Liver (tissue), 9 donors: Measurements from ENCODE around the gene SLC13A2. TPM values are rescaled to one million over a fixed set of nuclear protein-coding genes. Genes with fewer than 3 reads are reported as not detected.

Source experiments
- DNase-seq: peaks from one replicate; pipeline ENCODE4 v3.0.0-alpha.2; 2017; ENCODE audit warnings: low spot score
- H3K27ac ChIP-seq, 2 donors: one replicate each; pipeline ENCODE4 v1.7.0; 2013; ENCODE audit warnings: inconsistent platforms in 2 of 2, low read length in 2 of 2, control low read depth in 1 of 2, low read depth in 1 of 2, mild to moderate bottlenecking in 1 of 2
- H3K27me3 ChIP-seq, 4 donors: one replicate each; pipeline versions ENCODE4 v1.6.1 to v1.7.0; 2013; ENCODE audit warnings: low read length in 3 of 4, inconsistent platforms in 1 of 4, mild to moderate bottlenecking in 1 of 4, moderate library complexity in 1 of 4; ENCODE audit not compliant: control insufficient read depth in 4 of 4, insufficient read depth in 4 of 4
- H3K36me3 ChIP-seq, 4 donors: one replicate each; pipeline versions ENCODE4 v1.6.1 to v1.7.0; 2013; ENCODE audit warnings: low read length in 3 of 4, mild to moderate bottlenecking in 3 of 4, low read depth in 1 of 4, moderate library complexity in 1 of 4; ENCODE audit not compliant: control insufficient read depth in 4 of 4, insufficient read depth in 3 of 4
- H3K4me1 ChIP-seq, 4 donors: one replicate each; pipeline versions ENCODE4 v1.6.1 to v1.7.0; 2013; ENCODE audit warnings: low read length in 3 of 4, mild to moderate bottlenecking in 3 of 4, moderate library complexity in 1 of 4; ENCODE audit not compliant: control insufficient read depth in 4 of 4, insufficient read depth in 4 of 4
- H3K4me3 ChIP-seq, 3 donors: one replicate each; pipeline versions ENCODE4 v1.6.1 to v1.7.0; 2013; ENCODE audit warnings: low read length in 3 of 3, control low read depth in 1 of 3, low read depth in 1 of 3, mild to moderate bottlenecking in 1 of 3
- H3K9ac ChIP-seq, 2 donors: one replicate each; pipeline ENCODE4 v1.7.0; 2013; ENCODE audit warnings: low read length in 2 of 2, mild to moderate bottlenecking in 2 of 2, moderate library complexity in 2 of 2, control low read depth in 1 of 2, low read depth in 1 of 2
- H3K9me3 ChIP-seq, 4 donors: one replicate each; pipeline versions ENCODE4 v1.6.1 to v1.7.0; 2013; ENCODE audit warnings: low read length in 3 of 4; ENCODE audit not compliant: control insufficient read depth in 4 of 4
- EGR1 ChIP-seq, 2 donors: IDR thresholded peaks; 2 replicates each; pipeline ENCODE4 v1.6.1; 2016 to 2018; ENCODE audit warnings: antibody characterized with exemption in 2 of 2, low read depth in 2 of 2
- FOXA2 ChIP-seq: IDR thresholded peaks from 2 replicates; pipeline ENCODE4 v1.6.1; 2016; ENCODE audit warnings: antibody characterized with exemption
- HNF4G ChIP-seq: IDR thresholded peaks from 2 replicates; pipeline ENCODE4 v1.6.1; 2016; ENCODE audit warnings: antibody characterized with exemption
- NR2F2 ChIP-seq: IDR thresholded peaks from 2 replicates; pipeline ENCODE4 v1.6.1; 2016; ENCODE audit warnings: antibody characterized with exemption
- RAD21 ChIP-seq, 2 donors: IDR thresholded peaks; 2 replicates each; pipeline ENCODE4 v1.6.1; 2016; ENCODE audit warnings: antibody characterized with exemption in 2 of 2, mild to moderate bottlenecking in 2 of 2
- RXRA ChIP-seq, 2 donors: IDR thresholded peaks; 2 replicates each; pipeline ENCODE4 v1.6.1; 2017 to 2018; ENCODE audit warnings: antibody characterized with exemption in 2 of 2, mild to moderate bottlenecking in 1 of 2
- WGBS: extraction: QIAGEN DNeasy Blood & Tissue Kit; methylation state at CpG from one replicate; pipeline ENCODE4 v1.1.7; 2013; 5-methylcytosine and 5-hydroxymethylcytosine counted together
- polyA plus RNA-seq, 2 donors: library from polyadenylated mRNA; stranded (reverse) in 1 of 2; unstranded in 1 of 2; fragments of 200-250 nt in 1 of 2; fragments of >200 nt in 1 of 2; fragmentation: Nextera tagmentation in 1 of 2; extraction: Ambion mirVana in 1 of 2; gene quantifications; one replicate each; pipeline versions ENCODE4 v1.2.1 to v1.2.3, GENCODE V29; 2013 to 2015
- total RNA-seq, 2 donors: library from RNA; depleted of rRNA; stranded (reverse); fragments of >200 nt; gene quantifications; one replicate each; pipeline ENCODE4 v1.2.3, GENCODE V29; 2014
- TF ChIP-seq, protein P1 (sequence below): IDR thresholded peaks from 2 replicates; pipeline ENCODE4 v1.6.1; 2016; ENCODE audit warnings: antibody characterized with exemption
- TF ChIP-seq, protein P2 (sequence below): IDR thresholded peaks from 2 replicates; pipeline ENCODE4 v1.6.1; 2016; ENCODE audit warnings: antibody characterized with exemption
- TF ChIP-seq, protein P3 (sequence below): IDR thresholded peaks from 2 replicates; pipeline ENCODE4 v1.6.1; 2016; ENCODE audit warnings: antibody characterized with exemption
- TF ChIP-seq, protein P4 (sequence below): IDR thresholded peaks from 2 replicates; pipeline ENCODE4 v1.6.1; 2016; ENCODE audit warnings: antibody characterized with exemption, mild to moderate bottlenecking
- donor health status: healthy.
- donor health status: healthy.
- donor health status: healthy.
- donor health status: healthy.
- donor health status: healthy.

Gene SLC13A2
- total and polyA plus RNA-seq, 4 donors: 0.10 to 0.52 (median 0.36) TPM

DNA sequence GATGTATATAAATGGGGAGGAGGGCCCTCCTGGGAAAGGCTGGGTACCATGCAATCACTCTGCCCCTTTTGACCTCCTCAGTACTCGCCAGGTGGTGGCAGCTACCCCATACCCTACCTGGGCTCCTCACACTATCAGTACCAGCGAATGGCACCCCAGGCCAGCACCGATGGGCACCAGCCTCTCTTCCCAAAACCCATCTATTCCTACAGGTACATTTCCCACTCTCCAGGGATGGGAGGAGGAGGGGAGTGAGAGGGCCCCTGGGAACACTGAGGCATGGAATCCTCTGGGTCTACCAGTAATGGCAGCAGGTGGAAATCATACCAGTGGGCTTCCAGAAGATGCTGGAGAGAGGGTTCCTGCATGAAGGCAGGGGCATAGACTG lies 55.6 kb downstream of the SLC13A2 start:
- Histone ChIP-seq H3K4me1 (no peaks in the 10 kb centered on the region), H3K36me3 (no peaks in the 10 kb centered on the region), H3K27ac (no peak overlapping the region), H3K9me3 (no peaks in the 10 kb centered on the region), H3K9ac (no peak overlapping the region), H3K27me3 (no peaks in the 10 kb centered on the region), H3K4me3 (no peak overlapping the region)
- TF ChIP-seq RAD21 (IDR thresholded peaks at IDR 0.05) (no peak), HNF4G (no peak)
- TF ChIP-seq, protein P1, sequence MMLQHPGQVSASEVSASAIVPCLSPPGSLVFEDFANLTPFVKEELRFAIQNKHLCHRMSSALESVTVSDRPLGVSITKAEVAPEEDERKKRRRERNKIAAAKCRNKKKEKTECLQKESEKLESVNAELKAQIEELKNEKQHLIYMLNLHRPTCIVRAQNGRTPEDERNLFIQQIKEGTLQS: no peak
- TF ChIP-seq, protein P2, sequence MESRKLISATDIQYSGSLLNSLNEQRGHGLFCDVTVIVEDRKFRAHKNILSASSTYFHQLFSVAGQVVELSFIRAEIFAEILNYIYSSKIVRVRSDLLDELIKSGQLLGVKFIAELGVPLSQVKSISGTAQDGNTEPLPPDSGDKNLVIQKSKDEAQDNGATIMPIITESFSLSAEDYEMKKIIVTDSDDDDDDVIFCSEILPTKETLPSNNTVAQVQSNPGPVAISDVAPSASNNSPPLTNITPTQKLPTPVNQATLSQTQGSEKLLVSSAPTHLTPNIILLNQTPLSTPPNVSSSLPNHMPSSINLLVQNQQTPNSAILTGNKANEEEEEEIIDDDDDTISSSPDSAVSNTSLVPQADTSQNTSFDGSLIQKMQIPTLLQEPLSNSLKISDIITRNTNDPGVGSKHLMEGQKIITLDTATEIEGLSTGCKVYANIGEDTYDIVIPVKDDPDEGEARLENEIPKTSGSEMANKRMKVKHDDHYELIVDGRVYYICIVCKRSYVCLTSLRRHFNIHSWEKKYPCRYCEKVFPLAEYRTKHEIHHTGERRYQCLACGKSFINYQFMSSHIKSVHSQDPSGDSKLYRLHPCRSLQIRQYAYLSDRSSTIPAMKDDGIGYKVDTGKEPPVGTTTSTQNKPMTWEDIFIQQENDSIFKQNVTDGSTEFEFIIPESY: no peak
- no peak for DNase-seq
- WGBS: 88% methylated on average over 3 of the region's 3 CpGs

DNA sequence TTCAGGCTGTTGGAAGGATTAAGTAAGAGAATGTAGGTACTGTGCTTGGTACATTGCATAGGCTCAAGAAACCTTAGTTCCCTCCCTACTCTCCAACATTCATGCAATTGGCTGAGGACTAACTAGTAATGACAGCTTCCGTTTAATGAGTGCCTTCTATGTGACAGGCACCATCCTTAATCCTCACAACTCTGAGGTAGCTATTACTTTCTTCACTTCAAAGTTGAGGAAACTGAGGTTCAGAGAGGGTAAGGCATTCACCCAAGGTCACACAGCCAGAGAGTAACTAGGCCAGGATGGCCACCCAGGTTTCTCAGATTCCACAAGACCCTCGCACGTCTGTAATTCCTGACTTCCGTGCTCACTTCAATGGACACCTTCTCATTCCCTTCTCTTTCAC lies 56.8 kb downstream of the SLC13A2 start:
- H3K36me3 ChIP-seq: no peaks in the 10 kb centered on the region
- no peaks in the 10 kb centered on the region for H3K27me3 ChIP-seq
- H3K4me1 ChIP-seq: no peaks in the 10 kb centered on the region
- 88% methylated on average over 4 of the region's 4 CpGs for WGBS
- DNase-seq: no peak
- H3K9ac ChIP-seq: no peak overlapping the region
- H3K27ac ChIP-seq: no peak overlapping the region
- H3K9me3 ChIP-seq: no peaks in the 10 kb centered on the region
- no peak for TF ChIP-seq NR2F2
- TF ChIP-seq, protein P3, sequence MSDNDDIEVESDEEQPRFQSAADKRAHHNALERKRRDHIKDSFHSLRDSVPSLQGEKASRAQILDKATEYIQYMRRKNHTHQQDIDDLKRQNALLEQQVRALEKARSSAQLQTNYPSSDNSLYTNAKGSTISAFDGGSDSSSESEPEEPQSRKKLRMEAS: no peak
- TF ChIP-seq RAD21 (IDR thresholded peaks at IDR 0.05): no peak
- TF ChIP-seq, protein P2: no peak
- TF ChIP-seq, protein P4, sequence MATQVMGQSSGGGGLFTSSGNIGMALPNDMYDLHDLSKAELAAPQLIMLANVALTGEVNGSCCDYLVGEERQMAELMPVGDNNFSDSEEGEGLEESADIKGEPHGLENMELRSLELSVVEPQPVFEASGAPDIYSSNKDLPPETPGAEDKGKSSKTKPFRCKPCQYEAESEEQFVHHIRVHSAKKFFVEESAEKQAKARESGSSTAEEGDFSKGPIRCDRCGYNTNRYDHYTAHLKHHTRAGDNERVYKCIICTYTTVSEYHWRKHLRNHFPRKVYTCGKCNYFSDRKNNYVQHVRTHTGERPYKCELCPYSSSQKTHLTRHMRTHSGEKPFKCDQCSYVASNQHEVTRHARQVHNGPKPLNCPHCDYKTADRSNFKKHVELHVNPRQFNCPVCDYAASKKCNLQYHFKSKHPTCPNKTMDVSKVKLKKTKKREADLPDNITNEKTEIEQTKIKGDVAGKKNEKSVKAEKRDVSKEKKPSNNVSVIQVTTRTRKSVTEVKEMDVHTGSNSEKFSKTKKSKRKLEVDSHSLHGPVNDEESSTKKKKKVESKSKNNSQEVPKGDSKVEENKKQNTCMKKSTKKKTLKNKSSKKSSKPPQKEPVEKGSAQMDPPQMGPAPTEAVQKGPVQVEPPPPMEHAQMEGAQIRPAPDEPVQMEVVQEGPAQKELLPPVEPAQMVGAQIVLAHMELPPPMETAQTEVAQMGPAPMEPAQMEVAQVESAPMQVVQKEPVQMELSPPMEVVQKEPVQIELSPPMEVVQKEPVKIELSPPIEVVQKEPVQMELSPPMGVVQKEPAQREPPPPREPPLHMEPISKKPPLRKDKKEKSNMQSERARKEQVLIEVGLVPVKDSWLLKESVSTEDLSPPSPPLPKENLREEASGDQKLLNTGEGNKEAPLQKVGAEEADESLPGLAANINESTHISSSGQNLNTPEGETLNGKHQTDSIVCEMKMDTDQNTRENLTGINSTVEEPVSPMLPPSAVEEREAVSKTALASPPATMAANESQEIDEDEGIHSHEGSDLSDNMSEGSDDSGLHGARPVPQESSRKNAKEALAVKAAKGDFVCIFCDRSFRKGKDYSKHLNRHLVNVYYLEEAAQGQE: no peak
- TF ChIP-seq FOXA2: no peak
- TF ChIP-seq EGR1 (IDR thresholded peaks at IDR 0.05; ENCODE audit: low read depth in 2 of 2): no peak
- TF ChIP-seq RXRA (IDR thresholded peaks at IDR 0.05): no peak
- H3K4me3 ChIP-seq: no peak overlapping the region
